HL-60 (cell line): Measurements from ENCODE around the gene ROS1.

Experiments used
- GABPA ChIP-seq: IDR thresholded peaks from 2 replicates; pipeline ENCODE4 v1.6.1; 2012; ENCODE audit warnings: low read depth
- POLR2AphosphoS5 ChIP-seq: IDR thresholded peaks from 2 replicates; pipeline ENCODE4 v1.6.1; 2012; ENCODE audit warnings: low read depth
- SPI1 ChIP-seq: IDR thresholded peaks from 2 replicates; pipeline ENCODE4 v1.6.1; 2012; ENCODE audit warnings: low read depth, mild to moderate bottlenecking, borderline replicate concordance
- TF ChIP-seq, protein P1 (sequence below): IDR thresholded peaks from one replicate; pipeline ENCODE4 v1.5.1; 2011; ENCODE audit warnings: low read length, control low read depth, inconsistent platforms; ENCODE audit not compliant: insufficient read depth

DNA sequence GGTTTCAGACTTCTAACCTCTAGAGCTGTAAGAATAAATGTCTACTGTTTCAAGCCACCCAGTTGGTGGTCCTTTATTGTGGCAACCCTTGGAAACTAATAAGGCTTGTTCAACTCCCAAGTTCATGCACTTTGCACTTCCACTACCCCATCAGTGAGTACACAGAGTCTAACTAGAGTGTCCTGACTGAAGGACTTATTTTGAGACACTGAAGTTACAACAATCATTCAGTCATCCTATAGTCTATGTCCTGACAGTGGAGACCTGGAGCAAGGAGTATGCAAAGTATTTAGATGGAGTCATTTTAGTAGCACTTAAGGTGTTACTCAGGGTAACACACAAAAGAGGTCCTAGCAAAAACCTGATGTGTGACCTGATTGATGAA, 97.7 kb downstream of the ROS1 start:
- TF ChIP-seq, protein P1, sequence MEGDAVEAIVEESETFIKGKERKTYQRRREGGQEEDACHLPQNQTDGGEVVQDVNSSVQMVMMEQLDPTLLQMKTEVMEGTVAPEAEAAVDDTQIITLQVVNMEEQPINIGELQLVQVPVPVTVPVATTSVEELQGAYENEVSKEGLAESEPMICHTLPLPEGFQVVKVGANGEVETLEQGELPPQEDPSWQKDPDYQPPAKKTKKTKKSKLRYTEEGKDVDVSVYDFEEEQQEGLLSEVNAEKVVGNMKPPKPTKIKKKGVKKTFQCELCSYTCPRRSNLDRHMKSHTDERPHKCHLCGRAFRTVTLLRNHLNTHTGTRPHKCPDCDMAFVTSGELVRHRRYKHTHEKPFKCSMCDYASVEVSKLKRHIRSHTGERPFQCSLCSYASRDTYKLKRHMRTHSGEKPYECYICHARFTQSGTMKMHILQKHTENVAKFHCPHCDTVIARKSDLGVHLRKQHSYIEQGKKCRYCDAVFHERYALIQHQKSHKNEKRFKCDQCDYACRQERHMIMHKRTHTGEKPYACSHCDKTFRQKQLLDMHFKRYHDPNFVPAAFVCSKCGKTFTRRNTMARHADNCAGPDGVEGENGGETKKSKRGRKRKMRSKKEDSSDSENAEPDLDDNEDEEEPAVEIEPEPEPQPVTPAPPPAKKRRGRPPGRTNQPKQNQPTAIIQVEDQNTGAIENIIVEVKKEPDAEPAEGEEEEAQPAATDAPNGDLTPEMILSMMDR: no peak
- TF ChIP-seq POLR2AphosphoS5: no peak
- TF ChIP-seq SPI1: no peak
- no peak for TF ChIP-seq GABPA
